Measurements from ENCODE around the gene TMTC2.

TMTC2 gene

GRCh38 chr12:82774666-82775065 lies 88.0 kb downstream of the TMTC2 start:
- H3K36me3 ChIP-seq (ENCODE audit: control insufficient read depth in 2 of 2, insufficient read depth in 1 of 2, low read length in 2 of 2), result no peaks in the 10 kb centered on the region
- H3K9me3 ChIP-seq (ENCODE audit: control insufficient read depth, insufficient read depth, low read depth, low read length), result no peaks in the 10 kb centered on the region
- POLR2A ChIA-PET, result interaction anchor here (0.6 kb wide), 1 partner anchor 124 kb away, joined by 4 read pairs; no protein-coding TSS in a partner anchor
- TF ChIP-seq ZBTB21 (tag by site-specific recombination; IDR thresholded peaks at IDR 0.05), result no peak
- no peak overlapping the region for H3K27ac ChIP-seq (ENCODE audit: extremely low read depth, low read depth, low read length)
- H3K4me3 ChIP-seq (ENCODE audit: low read depth, low read length), result no peak overlapping the region
- no peaks in the 10 kb centered on the region; the same call in 1 of the 2 replicates for H3K4me1 ChIP-seq (ENCODE audit: control insufficient read depth, insufficient read depth, low read length)
- CTCF ChIA-PET, result no interaction called here

DNA sequence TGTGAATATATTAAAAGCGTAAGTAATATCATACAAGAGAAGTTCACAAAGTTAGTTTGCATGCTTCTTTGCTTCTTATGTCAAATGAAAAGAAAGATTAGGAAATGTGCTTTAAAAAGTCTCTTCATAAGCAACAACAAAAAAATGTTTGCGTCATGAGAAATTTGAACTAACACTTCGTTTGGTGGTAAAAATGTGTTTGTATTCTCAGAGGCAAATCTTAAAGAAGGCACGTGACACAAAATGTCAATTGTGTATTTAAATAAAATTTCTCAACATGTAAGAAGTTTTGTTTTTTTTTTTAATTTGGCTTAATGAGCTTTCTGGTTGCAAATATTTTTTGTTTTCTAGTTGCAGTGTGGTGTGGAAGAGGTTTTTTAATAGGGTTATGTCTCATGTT lies 93.8 kb downstream of the TMTC2 start:
- Histone ChIP-seq H3K27ac (ENCODE audit: extremely low read depth, low read depth, low read length) (no peak overlapping the region), H3K4me3 (ENCODE audit: low read depth, low read length) (no peak overlapping the region), H3K4me1 (ENCODE audit: control insufficient read depth, insufficient read depth, low read length) (no peaks in the 10 kb centered on the region), H3K36me3 (ENCODE audit: control insufficient read depth in 2 of 2, insufficient read depth in 1 of 2, low read length in 2 of 2) (no peaks in the 10 kb centered on the region), H3K9me3 (ENCODE audit: control insufficient read depth, insufficient read depth, low read depth, low read length) (no peaks in the 10 kb centered on the region)
- TF ChIP-seq, protein P1, sequence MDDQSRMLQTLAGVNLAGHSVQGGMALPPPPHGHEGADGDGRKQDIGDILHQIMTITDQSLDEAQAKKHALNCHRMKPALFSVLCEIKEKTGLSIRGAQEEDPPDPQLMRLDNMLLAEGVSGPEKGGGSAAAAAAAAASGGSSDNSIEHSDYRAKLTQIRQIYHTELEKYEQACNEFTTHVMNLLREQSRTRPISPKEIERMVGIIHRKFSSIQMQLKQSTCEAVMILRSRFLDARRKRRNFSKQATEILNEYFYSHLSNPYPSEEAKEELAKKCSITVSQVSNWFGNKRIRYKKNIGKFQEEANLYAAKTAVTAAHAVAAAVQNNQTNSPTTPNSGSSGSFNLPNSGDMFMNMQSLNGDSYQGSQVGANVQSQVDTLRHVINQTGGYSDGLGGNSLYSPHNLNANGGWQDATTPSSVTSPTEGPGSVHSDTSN (CRISPR knock-in tag; IDR thresholded peaks at IDR 0.05), result no peak
- TF ChIP-seq, protein P2, sequence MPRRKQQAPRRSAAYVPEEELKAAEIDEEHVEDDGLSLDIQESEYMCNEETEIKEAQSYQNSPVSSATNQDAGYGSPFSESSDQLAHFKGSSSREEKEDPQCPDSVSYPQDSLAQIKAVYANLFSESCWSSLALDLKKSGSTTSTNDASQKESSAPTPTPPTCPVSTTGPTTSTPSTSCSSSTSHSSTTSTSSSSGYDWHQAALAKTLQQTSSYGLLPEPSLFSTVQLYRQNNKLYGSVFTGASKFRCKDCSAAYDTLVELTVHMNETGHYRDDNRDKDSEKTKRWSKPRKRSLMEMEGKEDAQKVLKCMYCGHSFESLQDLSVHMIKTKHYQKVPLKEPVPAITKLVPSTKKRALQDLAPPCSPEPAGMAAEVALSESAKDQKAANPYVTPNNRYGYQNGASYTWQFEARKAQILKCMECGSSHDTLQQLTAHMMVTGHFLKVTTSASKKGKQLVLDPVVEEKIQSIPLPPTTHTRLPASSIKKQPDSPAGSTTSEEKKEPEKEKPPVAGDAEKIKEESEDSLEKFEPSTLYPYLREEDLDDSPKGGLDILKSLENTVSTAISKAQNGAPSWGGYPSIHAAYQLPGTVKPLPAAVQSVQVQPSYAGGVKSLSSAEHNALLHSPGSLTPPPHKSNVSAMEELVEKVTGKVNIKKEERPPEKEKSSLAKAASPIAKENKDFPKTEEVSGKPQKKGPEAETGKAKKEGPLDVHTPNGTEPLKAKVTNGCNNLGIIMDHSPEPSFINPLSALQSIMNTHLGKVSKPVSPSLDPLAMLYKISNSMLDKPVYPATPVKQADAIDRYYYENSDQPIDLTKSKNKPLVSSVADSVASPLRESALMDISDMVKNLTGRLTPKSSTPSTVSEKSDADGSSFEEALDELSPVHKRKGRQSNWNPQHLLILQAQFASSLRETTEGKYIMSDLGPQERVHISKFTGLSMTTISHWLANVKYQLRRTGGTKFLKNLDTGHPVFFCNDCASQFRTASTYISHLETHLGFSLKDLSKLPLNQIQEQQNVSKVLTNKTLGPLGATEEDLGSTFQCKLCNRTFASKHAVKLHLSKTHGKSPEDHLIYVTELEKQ (tag by site-specific recombination; IDR thresholded peaks at IDR 0.05; ENCODE audit: borderline replicate concordance), result no peak
- no peak for TF ChIP-seq BCL11A (tag by site-specific recombination; IDR thresholded peaks at IDR 0.05; ENCODE audit: low read depth)
- TF ChIP-seq PRDM1 (tag by site-specific recombination; IDR thresholded peaks at IDR 0.05), result no peak
- no peak for TF ChIP-seq KLF7 (tag by site-specific recombination; IDR thresholded peaks at IDR 0.05; ENCODE audit: borderline replicate concordance)
- TF ChIP-seq ZNF10 (tag by site-specific recombination; IDR thresholded peaks at IDR 0.05), result no peak
- TF ChIP-seq ZNF792 (tag by site-specific recombination; IDR thresholded peaks at IDR 0.05), result no peak
- TF ChIP-seq ZNF501 (tag by site-specific recombination; IDR thresholded peaks at IDR 0.05), result no peak
- TF ChIP-seq, protein P3, sequence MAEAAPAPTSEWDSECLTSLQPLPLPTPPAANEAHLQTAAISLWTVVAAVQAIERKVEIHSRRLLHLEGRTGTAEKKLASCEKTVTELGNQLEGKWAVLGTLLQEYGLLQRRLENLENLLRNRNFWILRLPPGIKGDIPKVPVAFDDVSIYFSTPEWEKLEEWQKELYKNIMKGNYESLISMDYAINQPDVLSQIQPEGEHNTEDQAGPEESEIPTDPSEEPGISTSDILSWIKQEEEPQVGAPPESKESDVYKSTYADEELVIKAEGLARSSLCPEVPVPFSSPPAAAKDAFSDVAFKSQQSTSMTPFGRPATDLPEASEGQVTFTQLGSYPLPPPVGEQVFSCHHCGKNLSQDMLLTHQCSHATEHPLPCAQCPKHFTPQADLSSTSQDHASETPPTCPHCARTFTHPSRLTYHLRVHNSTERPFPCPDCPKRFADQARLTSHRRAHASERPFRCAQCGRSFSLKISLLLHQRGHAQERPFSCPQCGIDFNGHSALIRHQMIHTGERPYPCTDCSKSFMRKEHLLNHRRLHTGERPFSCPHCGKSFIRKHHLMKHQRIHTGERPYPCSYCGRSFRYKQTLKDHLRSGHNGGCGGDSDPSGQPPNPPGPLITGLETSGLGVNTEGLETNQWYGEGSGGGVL (tag by site-specific recombination; IDR thresholded peaks at IDR 0.05), result no peak
- TF ChIP-seq ZNF112 (tag by site-specific recombination; IDR thresholded peaks at IDR 0.05), result no peak
- TF ChIP-seq ZNF658 (tag by site-specific recombination; IDR thresholded peaks at IDR 0.05), result no peak
- TF ChIP-seq SCRT2 (tag by site-specific recombination; IDR thresholded peaks at IDR 0.05), result no peak
- no peak for TF ChIP-seq ZBTB11 (tag by site-specific recombination; conservative IDR thresholded peaks at IDR 0.05; ENCODE audit: low read depth)
- no peak for TF ChIP-seq ZNF394 (tag by site-specific recombination; IDR thresholded peaks at IDR 0.05; ENCODE audit: borderline replicate concordance)
- no peak for TF ChIP-seq ZNF2 (tag by site-specific recombination; IDR thresholded peaks at IDR 0.05)
- no peak for TF ChIP-seq ZBTB8A (tag by site-specific recombination; IDR thresholded peaks at IDR 0.05)
- ChIA-PET POLR2A (no interaction called here), CTCF (no interaction called here)
